Camera-type eye (tissue), 1 donor: ENCODE data around the gene FIGNL1. TPM values are rescaled to one million over a fixed set of nuclear protein-coding genes. Genes with fewer than 3 reads are reported as not detected.

Source experiments
- total RNA-seq: library from RNA; depleted of rRNA; stranded (reverse); fragments of >200 nt; gene quantifications from one replicate; pipeline ENCODE4 v1.2.3, GENCODE V29; 2014

Gene FIGNL1
- 40.1 TPM for total RNA-seq

DNA sequence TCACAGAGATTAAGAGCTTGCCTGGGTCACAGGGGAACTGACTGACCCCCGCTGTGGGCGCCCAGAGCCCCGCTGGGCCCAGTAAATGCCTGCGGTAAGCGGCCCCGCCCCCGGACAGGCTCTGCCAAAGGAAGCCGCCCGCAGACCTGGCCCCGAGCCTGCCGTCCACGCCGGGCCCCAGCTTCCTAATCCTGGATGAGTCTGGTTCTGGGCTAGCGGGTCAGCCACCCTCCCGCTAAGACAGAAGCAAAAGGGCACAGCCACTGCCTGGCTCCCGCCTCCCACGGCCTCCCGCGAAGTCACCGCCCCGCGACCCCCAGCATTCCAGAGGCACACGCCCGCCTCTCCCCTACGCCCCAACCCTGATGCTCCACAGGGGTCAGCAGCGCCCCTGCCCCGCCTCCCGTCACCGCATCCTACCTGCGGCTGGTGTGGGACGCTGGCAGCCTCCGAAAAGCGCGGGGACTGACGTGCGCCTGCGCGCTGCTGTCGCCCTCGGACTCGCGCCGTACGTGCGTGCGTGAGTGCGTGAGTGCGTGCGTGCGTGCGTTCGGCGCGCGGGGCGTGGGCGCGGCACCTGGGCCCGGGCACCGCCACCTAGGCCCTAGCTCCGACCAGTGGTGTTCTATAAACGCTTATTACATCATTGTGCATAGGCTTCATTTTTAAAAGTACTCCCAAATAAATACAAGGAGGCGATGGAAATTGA is at the start of gene FIGNL1:
Gene FIGNL1, minus strand, starts transcription at position 470 of the 709 bp plus-strand sequence. CDS start 3,063 bp downstream, outside the sequence.

Other genes starting within 250 kb of the FIGNL1 start
- gene IKZF1, start 145.6 kb downstream of the FIGNL1 start, total RNA-seq = 4.4 TPM
- gene DDC, start 115.1 kb upstream of the FIGNL1 start, total RNA-seq = 4.3 TPM